ENCODE measurements around the gene DENND10. TPM values are rescaled to one million over a fixed set of nuclear protein-coding genes. Genes with fewer than 3 reads are reported as not detected.
"Not testable (repeated sequence)": the region's sequence is repeated elsewhere in the genome, so short reads cannot be mapped to it uniquely, and the experiment has no call there.

DENND10 gene
- total RNA-seq, 1 donor from 2014 or later, result 26.0 TPM

DNA sequence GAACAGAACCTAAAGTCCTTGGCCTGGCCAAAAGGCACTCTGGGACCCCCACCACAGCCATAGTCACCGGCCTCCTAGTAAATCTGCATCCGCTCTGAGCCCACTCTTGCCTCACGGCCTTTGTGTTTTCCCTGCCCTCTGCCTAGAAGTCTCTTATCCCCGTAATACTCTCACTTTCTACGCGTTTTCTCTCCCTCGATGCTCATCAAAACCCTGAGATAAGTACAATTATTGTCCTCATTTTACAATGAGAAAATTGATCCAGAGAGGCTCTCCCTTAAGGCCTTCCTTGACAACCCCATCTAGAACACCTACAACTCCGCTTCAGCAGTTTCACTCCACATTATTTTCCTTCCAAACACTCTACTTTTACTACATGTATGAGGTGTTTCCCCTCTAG is 63.1 kb downstream of the DENND10 start:
- no peak for DNase-seq (ENCODE audit: low spot score)
- peaks cover 32% of the 10 kb centered on the region for H3K4me1 Mint-ChIP-seq (ENCODE audit: low read depth)
- H3K27ac Mint-ChIP-seq, result peak overlapping the region; percentile 93
- intact Hi-C loops (cut with micrococcal nuclease), result loop anchor here (10.0 kb wide), 1 partner anchor 412 kb away; the partner anchor contains the start of gene CACUL1
- H3K36me3 Mint-ChIP-seq (ENCODE audit: low read depth), result peaks cover 59% of the 10 kb centered on the region
- H3K9me3 Mint-ChIP-seq, result no peaks in the 10 kb centered on the region
- H3K4me3 Mint-ChIP-seq (ENCODE audit: low read depth), result peak overlapping the region; percentile 85
- no peaks in the 10 kb centered on the region for H3K27me3 Mint-ChIP-seq (ENCODE audit: low read depth)

DNA sequence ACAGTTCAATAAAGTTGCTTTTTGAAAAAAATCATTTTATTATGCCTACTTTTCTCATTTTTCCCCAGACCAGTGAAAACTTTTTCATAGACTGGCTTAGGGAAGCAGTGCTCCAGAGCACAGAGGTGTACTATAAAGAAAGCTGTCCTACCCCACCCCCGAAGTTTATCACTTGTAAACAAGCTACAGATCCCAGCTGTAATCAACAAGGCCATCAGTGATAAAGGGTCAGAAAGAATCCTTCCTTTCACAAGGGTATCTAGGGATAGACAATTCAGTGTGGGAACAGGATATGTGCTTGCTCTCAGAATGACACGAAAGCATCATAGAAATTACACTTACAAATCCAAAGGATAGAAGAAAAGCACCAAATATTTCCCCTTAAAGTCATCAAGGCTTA is 70.2 kb downstream of the DENND10 start:
- intact Hi-C loops (cut with micrococcal nuclease), result no loop called here
- H3K36me3 Mint-ChIP-seq (ENCODE audit: low read depth), result peaks cover 70% of the 10 kb centered on the region
- no peak overlapping the region for H3K4me3 Mint-ChIP-seq (ENCODE audit: low read depth)
- H3K27ac Mint-ChIP-seq, result no peak overlapping the region
- H3K27me3 Mint-ChIP-seq (ENCODE audit: low read depth), result no peaks in the 10 kb centered on the region
- peaks cover 30% of the 10 kb centered on the region for H3K4me1 Mint-ChIP-seq (ENCODE audit: low read depth)
- H3K9me3 Mint-ChIP-seq, result no peaks in the 10 kb centered on the region
- no peak for DNase-seq (ENCODE audit: low spot score)

DNA sequence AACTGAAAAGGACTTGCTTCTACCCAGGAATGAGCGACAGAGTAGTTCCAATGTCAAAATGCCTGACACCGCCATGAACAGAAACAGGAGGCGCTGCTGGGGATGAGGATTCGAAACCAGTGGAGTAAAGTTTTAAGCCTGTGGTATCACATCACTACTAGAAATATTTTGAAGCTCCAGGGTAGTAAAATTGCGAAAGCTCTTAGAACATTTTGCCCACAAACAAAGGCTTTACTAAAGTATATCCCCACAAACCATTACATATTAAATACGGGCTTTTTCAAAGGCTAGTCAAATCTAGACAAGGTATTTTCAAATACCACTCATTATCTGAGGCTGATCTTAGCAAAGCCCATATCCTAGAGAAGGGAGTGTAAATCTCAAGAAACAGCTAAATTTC is 72.3 kb downstream of the DENND10 start:
- H3K4me3 Mint-ChIP-seq (ENCODE audit: low read depth), result peak overlapping the region; percentile 97
- H3K9me3 Mint-ChIP-seq, result no peaks in the 10 kb centered on the region
- H3K4me1 Mint-ChIP-seq (ENCODE audit: low read depth), result peaks cover 32% of the 10 kb centered on the region
- intact Hi-C loops (cut with micrococcal nuclease), result loop anchor here (1.0 to 5.0 kb wide), 2 partner anchors 41 to 476 kb away; partner anchors contain the start of gene BAG3
- H3K27ac Mint-ChIP-seq, result peak overlapping the region; percentile 79
- no peaks in the 10 kb centered on the region for H3K27me3 Mint-ChIP-seq (ENCODE audit: low read depth)
- H3K36me3 Mint-ChIP-seq (ENCODE audit: low read depth), result peaks cover 53% of the 10 kb centered on the region
- DNase-seq (ENCODE audit: low spot score), result no peak

DNA sequence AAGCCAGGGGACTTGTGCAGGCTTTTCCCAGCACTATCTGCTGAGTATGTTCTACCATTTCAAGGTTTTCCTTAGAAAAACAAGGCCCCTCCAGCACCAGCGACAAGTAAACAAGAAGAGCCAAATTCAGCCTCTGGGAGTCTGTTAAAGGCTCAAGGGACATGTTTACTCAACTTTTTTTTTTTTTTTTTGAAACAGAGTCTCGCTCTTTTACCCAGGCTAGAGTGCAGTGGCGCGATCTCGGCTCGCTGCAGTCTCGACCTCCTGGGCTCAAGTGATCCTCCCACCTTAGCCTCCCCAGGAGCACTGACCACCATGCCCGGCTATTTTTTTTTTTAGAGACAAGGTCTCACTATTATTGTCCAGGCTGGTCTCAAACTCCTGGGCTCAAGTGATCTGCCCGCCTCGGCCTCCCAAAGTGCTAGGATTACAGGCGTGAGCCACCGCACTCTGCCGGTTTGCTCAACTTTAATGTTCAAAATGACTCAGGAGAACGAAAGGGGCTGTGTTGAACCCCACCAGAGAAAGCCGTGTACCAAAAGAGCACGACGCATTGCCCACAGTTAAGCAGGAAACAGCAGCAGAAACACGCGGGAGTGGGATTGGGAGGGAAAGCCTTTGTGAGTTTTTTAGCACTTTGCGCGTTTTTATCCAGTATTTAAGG is 73.9 kb downstream of the DENND10 start:
- peak overlapping the region; percentile 99 for H3K27ac Mint-ChIP-seq

DNA sequence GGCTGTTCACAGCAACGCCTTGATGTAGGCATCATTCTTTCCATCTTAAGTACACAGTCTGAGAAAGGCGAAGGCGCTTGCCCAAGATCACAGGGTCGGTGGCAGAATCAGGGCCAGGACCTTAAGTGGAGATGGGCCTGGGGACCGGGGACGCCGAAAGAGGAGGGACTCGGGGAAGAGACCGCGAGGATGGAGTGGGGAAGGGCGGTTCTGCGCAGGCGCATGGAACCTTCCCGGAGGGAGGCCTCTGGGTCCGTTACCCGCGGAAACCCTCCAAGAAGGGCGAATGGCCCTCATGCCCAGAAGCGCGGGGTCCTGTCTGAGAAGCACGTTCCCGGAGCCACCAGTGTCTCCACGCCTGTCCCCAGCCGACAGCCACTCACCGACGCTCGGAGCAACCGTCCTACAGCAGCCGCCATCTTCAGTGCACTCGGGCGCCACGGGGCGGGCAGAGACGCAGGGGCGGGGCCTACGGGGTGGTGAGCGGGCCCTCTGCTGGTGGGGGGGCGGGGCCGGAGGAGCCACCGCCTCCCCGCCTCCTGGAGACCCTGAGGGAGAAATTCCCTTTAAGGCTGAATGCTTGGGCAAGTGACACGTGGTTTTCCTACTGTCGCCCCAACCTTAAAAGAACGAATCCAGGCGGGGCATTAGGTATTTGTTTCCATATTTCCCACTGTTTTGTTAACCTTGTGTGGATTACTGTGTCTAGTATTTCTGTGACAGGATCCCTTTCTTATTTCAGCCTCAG is 74.6 kb downstream of the DENND10 start, which contains the start of gene PRDX3:
Gene PRDX3, minus strand, starts transcription at position 441 of the 748 bp plus-strand sequence. Its CDS starts 22 bp downstream, at position 419.
- DNase-seq (ENCODE audit: low spot score), result peak; percentile 89
- no peaks in the 10 kb centered on the region for H3K27me3 Mint-ChIP-seq (ENCODE audit: low read depth)
- H3K36me3 Mint-ChIP-seq (ENCODE audit: low read depth), result peaks cover 36% of the 10 kb centered on the region
- peak within 1 kb of the TSS; percentile 99 for H3K27ac Mint-ChIP-seq
- H3K4me1 Mint-ChIP-seq (ENCODE audit: low read depth), result peaks cover 27% of the 10 kb centered on the region
- H3K4me3 Mint-ChIP-seq (ENCODE audit: low read depth), result peak within 1 kb of the TSS; percentile 97
- no peaks in the 10 kb centered on the region for H3K9me3 Mint-ChIP-seq
- intact Hi-C loops (cut with micrococcal nuclease), result loop anchor here (1.0 to 5.0 kb wide), 5 partner anchors 13 to 474 kb away; partner anchors contain the start of genes BAG3, EIF3A and SFXN4

More for the DNA sequence above, 73.9 kb downstream of the DENND10 start:
- Mint-ChIP-seq H3K36me3 (ENCODE audit: low read depth) (peaks cover 42% of the 10 kb centered on the region), H3K4me1 (ENCODE audit: low read depth) (peaks cover 27% of the 10 kb centered on the region), H3K9me3 (no peaks in the 10 kb centered on the region), H3K27me3 (ENCODE audit: low read depth) (no peaks in the 10 kb centered on the region), H3K4me3 (ENCODE audit: low read depth) (peak overlapping the region; percentile 97)
- DNase-seq (ENCODE audit: low spot score), result no peak
- intact Hi-C loops (cut with micrococcal nuclease), result loop anchor here (1.0 to 5.0 kb wide), 5 partner anchors 13 to 474 kb away; partner anchors contain the start of genes BAG3, EIF3A and SFXN4

DNA sequence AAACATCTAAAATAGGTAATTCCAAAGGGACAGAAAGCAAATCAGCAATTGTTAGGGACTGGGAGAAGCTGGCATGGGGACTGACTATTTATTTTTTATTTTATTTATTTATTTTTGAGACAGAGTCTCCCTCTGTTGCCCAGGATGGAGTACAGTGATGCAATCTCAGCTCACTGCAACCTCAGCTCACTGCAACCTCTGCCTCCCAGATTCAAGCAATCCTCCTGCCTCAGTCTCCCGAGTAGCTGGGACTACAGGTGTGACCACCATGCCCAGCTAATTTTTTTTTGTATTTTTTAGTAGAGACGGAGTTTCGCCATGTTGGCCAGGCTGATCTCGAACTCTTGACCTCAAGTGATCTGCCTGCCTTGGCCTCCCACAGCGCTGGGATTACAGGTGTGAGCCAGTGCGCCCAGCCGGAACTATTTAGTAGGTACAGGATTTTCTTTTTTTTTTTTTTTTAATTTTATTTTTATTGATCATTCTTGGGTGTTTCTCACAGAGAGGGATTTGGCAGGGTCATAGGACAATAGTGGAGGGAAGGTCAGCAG is 77.0 kb downstream of the DENND10 start:
- H3K27me3 Mint-ChIP-seq (ENCODE audit: low read depth); H3K27ac Mint-ChIP-seq; H3K9me3 Mint-ChIP-seq; DNase-seq (ENCODE audit: low spot score); intact Hi-C loops (cut with micrococcal nuclease); H3K4me3 Mint-ChIP-seq (ENCODE audit: low read depth): not testable (repeated sequence)
- Mint-ChIP-seq H3K4me1 (ENCODE audit: low read depth) (peaks cover 24% of the 10 kb centered on the region), H3K36me3 (ENCODE audit: low read depth) (peaks cover 25% of the 10 kb centered on the region)

DNA sequence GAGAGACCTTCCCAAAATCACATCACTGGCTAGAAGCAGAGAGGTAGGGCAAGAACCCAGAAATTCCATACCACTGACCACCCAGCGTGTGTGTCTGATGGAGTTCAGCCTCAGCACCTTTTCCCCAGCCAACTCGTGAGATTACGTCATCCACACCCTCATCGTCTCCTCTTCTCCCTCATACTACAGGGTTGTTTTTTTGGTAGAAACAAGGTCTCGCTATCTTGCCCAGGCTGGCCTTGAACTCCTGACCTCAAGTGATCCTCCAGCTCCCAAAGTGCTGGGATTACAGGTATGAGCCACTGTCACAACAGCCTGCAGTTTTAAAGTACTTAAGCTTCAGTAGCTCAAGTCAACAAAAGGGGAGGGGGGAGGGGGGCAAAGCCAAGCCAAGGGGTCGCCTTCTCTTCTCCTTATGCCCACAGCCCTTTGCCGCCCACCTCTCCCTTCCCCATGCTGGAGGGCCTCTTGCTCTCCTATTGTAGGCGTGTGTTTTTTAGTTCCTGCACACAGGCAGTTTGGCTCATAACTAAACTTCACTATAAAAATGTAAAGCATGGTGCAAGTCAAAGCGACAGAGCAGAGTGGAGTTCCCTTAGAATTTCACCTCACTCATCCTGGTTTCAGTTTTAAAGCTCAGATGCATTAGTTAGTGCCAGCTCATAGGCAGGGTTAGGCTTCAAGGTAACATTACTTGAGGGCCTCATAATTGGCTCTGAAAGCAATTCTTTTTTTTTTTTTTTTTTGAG is 79.9 kb downstream of the DENND10 start:
- H3K4me1 Mint-ChIP-seq (ENCODE audit: low read depth), result peaks cover 10% of the 10 kb centered on the region
- DNase-seq (ENCODE audit: low spot score), result no peak
- intact Hi-C loops (cut with micrococcal nuclease), result no loop called here
- peaks cover 4% of the 10 kb centered on the region for H3K36me3 Mint-ChIP-seq (ENCODE audit: low read depth)
- H3K4me3 Mint-ChIP-seq (ENCODE audit: low read depth), result no peak overlapping the region
- H3K9me3 Mint-ChIP-seq, result peaks cover 3% of the 10 kb centered on the region
- H3K27me3 Mint-ChIP-seq (ENCODE audit: low read depth), result no peaks in the 10 kb centered on the region
- H3K27ac Mint-ChIP-seq, result peak overlapping the region; percentile 77

Other genes starting within 250 kb of the DENND10 start
- 0.62 and 0.90 TPM in 2 replicates for gene NANOS1, start 74.4 kb upstream of the DENND10 start, total RNA-seq
- gene EIF3A, start 23.3 kb upstream of the DENND10 start, total RNA-seq, result 161 and 164 TPM in 2 replicates
- 43.5 and 44.8 TPM in 2 replicates for gene SFXN4, start 61.6 kb downstream of the DENND10 start, total RNA-seq
- gene PRDX3, start 74.7 kb downstream of the DENND10 start, total RNA-seq, result 177 and 182 TPM in 2 replicates
- gene GRK5, start 103.5 kb downstream of the DENND10 start, total RNA-seq, result 24.4 and 24.7 TPM in 2 replicates

Measured in activated T-helper 2 cell treated with anti-CD3 and anti-CD28 coated beads, Interferon-gamma antibody, Interleukin-2, Interleukin-4, amounts not matched to agents 10 μg/mL and 5 μg/mL and 100 μg/mL, durations not matched to agents 14 hours and 24 hours and 36 hours (primary cell).